ENCODE results near the gene NPHP1.
A peak's percentile ranks its signal among the peaks of the same experiment; 100 is the strongest.
"Not testable (repeated sequence)": the region's sequence is repeated elsewhere in the genome, so short reads cannot be mapped to it uniquely, and the experiment has no call there.

Gene NPHP1

DNA sequence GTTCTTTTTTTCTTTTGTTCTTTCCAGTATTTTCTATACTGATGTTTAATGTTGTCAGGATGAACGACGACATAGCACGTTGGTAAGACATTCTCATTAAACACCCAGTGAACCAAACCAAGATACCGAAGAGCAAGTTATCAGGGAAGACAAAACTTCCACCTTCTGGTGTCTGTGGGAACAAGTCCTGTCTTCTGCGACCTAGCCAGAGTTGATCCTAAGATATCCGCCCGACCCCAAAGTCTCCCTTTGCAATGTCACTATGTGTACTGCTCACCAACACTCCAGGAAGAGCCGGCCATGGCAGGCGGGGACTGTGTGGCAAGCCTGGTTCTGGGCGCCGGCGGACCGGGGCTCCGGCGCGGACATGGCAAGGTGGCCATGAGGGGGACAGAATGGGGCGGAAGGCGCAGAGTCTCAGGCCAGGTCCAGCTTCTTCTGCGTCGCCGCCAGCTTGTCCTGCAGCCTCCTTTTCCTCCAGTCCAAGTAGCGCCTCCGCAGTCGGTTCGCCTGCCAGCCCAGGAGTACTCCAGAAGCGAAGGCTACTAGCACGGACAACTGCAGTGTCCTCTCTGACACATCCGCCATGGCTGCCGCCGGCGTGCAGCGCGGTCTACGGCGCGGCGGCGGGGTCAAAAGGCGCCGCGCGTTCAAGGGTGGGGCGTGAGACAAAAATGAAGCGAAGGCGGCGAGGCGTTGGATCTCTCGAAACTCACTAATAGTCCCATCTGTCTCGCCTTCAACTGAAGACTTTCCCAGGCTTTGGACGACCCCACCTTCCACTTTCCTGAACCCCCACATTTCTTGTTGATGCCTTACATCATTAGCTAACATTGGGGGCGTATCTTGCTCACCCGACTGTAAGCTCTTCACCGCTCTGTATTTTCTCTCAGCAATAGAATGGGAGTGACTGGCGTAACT, 7.4 kb upstream of the NPHP1 start, which contains the start of gene MTLN:
TSS of gene MTLN (minus strand) at position 610 of the 921 bp plus-strand sequence. CDS start at position 588, 22 bp downstream.
- H3K4me1 ChIP-seq (ENCODE audit: low read depth, poor library complexity, severe bottlenecking), result peaks cover 22% of the 10 kb centered on the region
- peak within 1 kb of the TSS; percentile 73 for H3K9ac ChIP-seq
- peaks cover 8% of the 10 kb centered on the region; the same call in 1 of the 2 replicates for H3K79me2 ChIP-seq (ENCODE audit: insufficient read depth, low read depth)
- H3K27me3 ChIP-seq (ENCODE audit: insufficient read depth, low read depth), result no peaks in the 10 kb centered on the region
- no peaks in the 10 kb centered on the region for H4K20me1 ChIP-seq (ENCODE audit: insufficient read depth)
- no peaks in the 10 kb centered on the region for H3K36me3 ChIP-seq (ENCODE audit: insufficient read depth)
- H3K4me3 ChIP-seq (IDR thresholded peaks at IDR 0.05; ENCODE audit: insufficient read depth, low read depth, low read length), result peak within 1 kb of the TSS; percentile 79
- no peak for TF ChIP-seq CTCF (conservative IDR thresholded peaks at IDR 0.05; ENCODE audit: low read depth, low read length)
- H2AFZ ChIP-seq (ENCODE audit: low read depth), result peak within 1 kb of the TSS; percentile 83
- peak within 1 kb of the TSS; percentile 35; the same call in 1 of the 2 replicates for H3K27ac ChIP-seq
- H3K4me2 ChIP-seq, result peak within 1 kb of the TSS; percentile 78

- TF ChIP-seq CTCF (conservative IDR thresholded peaks at IDR 0.05; ENCODE audit: low read depth, low read length), result no peak
- H3K4me2 ChIP-seq, result peak overlapping the region; percentile 49
- no peak overlapping the region for H3K27ac ChIP-seq
- peaks cover 9% of the 10 kb centered on the region for H3K4me1 ChIP-seq (ENCODE audit: low read depth, poor library complexity, severe bottlenecking)
- no peaks in the 10 kb centered on the region for H3K36me3 ChIP-seq (ENCODE audit: insufficient read depth)
- no peak overlapping the region for H3K4me3 ChIP-seq (IDR thresholded peaks at IDR 0.05; ENCODE audit: insufficient read depth, low read depth, low read length)
- 0 out of 2 replicates have a peak, but pooled peaks cover under 1% of the 10 kb centered on the region for H3K79me2 ChIP-seq (ENCODE audit: insufficient read depth, low read depth)
- no peaks in the 10 kb centered on the region for H4K20me1 ChIP-seq (ENCODE audit: insufficient read depth)
- H3K27me3 ChIP-seq (ENCODE audit: insufficient read depth, low read depth), result no peaks in the 10 kb centered on the region
- peak overlapping the region; percentile 79; the same call in 1 of the 2 replicates for H2AFZ ChIP-seq (ENCODE audit: low read depth)
- H3K9ac ChIP-seq, result no peak overlapping the region
Measured at GRCh38 chr2:110205660-110206455, 1.0 kb upstream of the NPHP1 start.

GRCh38 chr2:110198016-110198415, 6.8 kb downstream of the NPHP1 start:
- Histone ChIP-seq H3K79me2 (ENCODE audit: insufficient read depth, low read depth) (no peaks in the 10 kb centered on the region), H3K4me2 (no peak overlapping the region), H3K4me3 (IDR thresholded peaks at IDR 0.05; ENCODE audit: insufficient read depth, low read depth, low read length) (no peak overlapping the region), H3K27ac (no peak overlapping the region), H3K4me1 (ENCODE audit: low read depth, poor library complexity, severe bottlenecking) (no peaks in the 10 kb centered on the region), H4K20me1 (ENCODE audit: insufficient read depth) (no peaks in the 10 kb centered on the region), H3K9ac (no peak overlapping the region), H2AFZ (ENCODE audit: low read depth) (no peak overlapping the region), H3K27me3 (ENCODE audit: insufficient read depth, low read depth) (no peaks in the 10 kb centered on the region), H3K36me3 (ENCODE audit: insufficient read depth) (no peaks in the 10 kb centered on the region)
- no peak for TF ChIP-seq CTCF (conservative IDR thresholded peaks at IDR 0.05; ENCODE audit: low read depth, low read length)

GRCh38 chr2:110197452-110197851, 7.4 kb downstream of the NPHP1 start:
- Histone ChIP-seq H3K79me2 (ENCODE audit: insufficient read depth, low read depth) (no peaks in the 10 kb centered on the region), H3K36me3 (ENCODE audit: insufficient read depth) (no peaks in the 10 kb centered on the region), H3K4me2 (no peak overlapping the region), H3K27me3 (ENCODE audit: insufficient read depth, low read depth) (no peaks in the 10 kb centered on the region), H3K9ac (no peak overlapping the region), H3K27ac (no peak overlapping the region), H4K20me1 (ENCODE audit: insufficient read depth) (no peaks in the 10 kb centered on the region), H2AFZ (ENCODE audit: low read depth) (no peak overlapping the region), H3K4me1 (ENCODE audit: low read depth, poor library complexity, severe bottlenecking) (no peaks in the 10 kb centered on the region), H3K4me3 (IDR thresholded peaks at IDR 0.05; ENCODE audit: insufficient read depth, low read depth, low read length) (no peak overlapping the region)
- no peak for TF ChIP-seq CTCF (conservative IDR thresholded peaks at IDR 0.05; ENCODE audit: low read depth, low read length)

DNA sequence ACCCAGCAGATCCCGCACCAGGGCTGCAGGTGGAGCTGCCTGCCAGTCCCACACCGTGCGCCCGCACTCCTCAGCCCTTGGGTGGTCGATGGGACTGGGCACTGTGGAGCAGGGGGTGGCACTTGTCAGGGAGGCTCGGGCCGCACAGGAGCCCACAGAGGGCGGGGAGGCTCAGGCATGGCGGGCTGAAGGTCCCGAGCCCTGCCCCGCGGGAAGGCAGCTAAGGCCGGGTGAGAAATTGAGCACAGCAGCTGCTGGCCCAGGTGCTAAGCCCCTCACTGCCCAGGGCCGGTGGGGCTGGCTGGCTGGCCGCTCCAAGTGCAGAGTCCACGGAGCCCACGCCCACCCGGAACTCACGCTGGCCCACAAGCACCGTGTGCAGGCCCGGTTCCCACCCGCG, 14.6 kb downstream of the NPHP1 start:
- not testable (repeated sequence) for H3K27me3 ChIP-seq (ENCODE audit: insufficient read depth, low read depth); H3K79me2 ChIP-seq (ENCODE audit: insufficient read depth, low read depth); H3K4me1 ChIP-seq (ENCODE audit: low read depth, poor library complexity, severe bottlenecking); H2AFZ ChIP-seq (ENCODE audit: low read depth); H3K36me3 ChIP-seq (ENCODE audit: insufficient read depth); H3K4me3 ChIP-seq (IDR thresholded peaks at IDR 0.05; ENCODE audit: insufficient read depth, low read depth, low read length); H3K4me2 ChIP-seq; H4K20me1 ChIP-seq (ENCODE audit: insufficient read depth); H3K27ac ChIP-seq; H3K9ac ChIP-seq

Data from KMS-11 (cell line).